GM21619 (cell line): ENCODE results near the gene PHF24.

Experiments
- ATAC-seq: cut with Tn5 transposase; IDR thresholded peaks from one replicate; pipeline ENCODE4 v1.9.1; 2021; ENCODE audit not compliant: unreplicated experiment

Gene PHF24

GRCh38 chr9:34982361-34982760 is 24.3 kb downstream of the PHF24 start:
- no peak for ATAC-seq

GRCh38 chr9:34983209-34983608 is 25.1 kb downstream of the PHF24 start:
- ATAC-seq = peak; percentile 43

GRCh38 chr9:34984049-34984448 is 26.0 kb downstream of the PHF24 start:
- no peak for ATAC-seq

- no peak for ATAC-seq
These were observed 27.3 kb downstream of the PHF24 start for GRCh38 chr9:34985311-34985899.

GRCh38 chr9:34986540-34987047 is 28.5 kb downstream of the PHF24 start:
- no peak for ATAC-seq

DNA sequence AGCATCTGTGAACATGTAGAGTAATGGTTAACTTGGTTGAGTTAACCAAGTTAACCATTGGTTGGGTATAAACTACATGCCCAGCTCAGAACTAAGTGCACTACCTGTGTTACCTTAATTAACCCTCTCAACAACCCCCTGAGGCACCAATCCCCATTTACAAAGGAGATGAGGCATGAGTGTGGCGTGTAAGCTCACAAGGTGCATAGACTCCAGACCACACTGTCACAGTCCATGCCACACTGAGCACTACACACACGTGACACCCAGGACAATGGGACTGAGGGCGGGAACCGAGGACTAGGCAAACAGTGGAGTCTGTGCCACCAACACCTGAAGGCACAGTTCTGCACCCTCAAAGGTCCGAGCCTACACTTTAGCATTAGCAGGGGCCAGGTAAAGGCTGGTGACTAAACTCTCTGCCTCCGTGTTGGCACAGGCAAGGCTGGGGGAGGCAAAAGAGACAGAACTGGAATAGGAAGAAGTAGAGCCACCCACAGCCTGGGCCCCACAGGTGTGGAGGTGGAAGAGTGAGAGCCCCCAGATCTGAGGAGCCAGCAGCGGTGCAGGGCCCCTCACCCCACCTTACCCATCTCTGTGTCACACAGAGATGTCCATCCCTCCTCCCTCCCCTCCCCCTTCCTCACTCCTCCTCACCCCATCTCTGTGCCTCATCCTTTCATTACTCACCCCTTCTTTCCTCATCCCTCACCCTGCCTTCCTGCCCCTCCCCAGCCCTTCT is 29.2 kb downstream of the PHF24 start:
- ATAC-seq = no peak

DNA sequence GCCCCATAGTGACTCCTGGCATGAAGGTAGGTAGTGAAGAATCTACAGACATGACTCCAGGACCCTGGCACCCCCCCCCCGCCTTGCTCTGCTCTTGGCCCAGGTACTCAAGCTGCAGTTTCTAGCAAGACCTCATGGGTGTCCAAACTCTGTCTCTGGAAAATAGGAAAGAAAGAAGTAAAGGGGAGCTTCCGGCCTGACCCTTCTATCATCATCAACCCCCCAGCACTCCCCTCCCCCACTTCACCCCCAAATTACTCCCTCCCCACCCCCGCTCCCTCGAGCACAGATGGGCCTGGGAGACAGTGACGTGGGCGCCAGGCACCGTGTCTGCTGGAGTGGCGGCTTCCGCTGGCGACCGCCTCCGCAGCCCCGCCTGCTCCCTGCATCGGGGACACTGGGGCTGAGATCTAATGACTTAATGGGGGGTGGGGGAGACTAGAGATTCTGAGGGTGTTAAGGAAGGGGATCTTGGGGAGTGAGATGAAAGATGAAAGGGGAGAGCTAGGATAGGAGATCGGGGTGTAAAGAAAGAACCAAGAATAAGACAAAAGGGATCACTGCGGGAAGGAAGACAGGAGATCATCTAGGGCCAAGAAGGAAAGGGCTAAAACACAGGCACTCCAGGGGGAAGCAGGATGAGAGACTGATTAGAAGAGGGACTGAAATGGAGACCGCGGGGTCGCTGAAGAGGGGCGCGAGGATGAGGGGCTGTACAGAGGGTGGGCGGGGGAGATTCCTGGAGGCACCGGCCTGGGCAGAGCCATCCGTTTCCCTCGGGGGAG is 30.3 kb downstream of the PHF24 start:
- no peak for ATAC-seq

GRCh38 chr9:34989003-34989945 is 31.2 kb downstream of the PHF24 start, which contains the start of gene DNAJB5:
TSS of gene DNAJB5 (plus strand) at chr9:34989745. CDS start at chr9:34990631, 886 bp downstream.
- ATAC-seq = peak; percentile 83

GRCh38 chr9:34989946-34990635 is 32.0 kb downstream of the PHF24 start:
- no peak for ATAC-seq

DNA sequence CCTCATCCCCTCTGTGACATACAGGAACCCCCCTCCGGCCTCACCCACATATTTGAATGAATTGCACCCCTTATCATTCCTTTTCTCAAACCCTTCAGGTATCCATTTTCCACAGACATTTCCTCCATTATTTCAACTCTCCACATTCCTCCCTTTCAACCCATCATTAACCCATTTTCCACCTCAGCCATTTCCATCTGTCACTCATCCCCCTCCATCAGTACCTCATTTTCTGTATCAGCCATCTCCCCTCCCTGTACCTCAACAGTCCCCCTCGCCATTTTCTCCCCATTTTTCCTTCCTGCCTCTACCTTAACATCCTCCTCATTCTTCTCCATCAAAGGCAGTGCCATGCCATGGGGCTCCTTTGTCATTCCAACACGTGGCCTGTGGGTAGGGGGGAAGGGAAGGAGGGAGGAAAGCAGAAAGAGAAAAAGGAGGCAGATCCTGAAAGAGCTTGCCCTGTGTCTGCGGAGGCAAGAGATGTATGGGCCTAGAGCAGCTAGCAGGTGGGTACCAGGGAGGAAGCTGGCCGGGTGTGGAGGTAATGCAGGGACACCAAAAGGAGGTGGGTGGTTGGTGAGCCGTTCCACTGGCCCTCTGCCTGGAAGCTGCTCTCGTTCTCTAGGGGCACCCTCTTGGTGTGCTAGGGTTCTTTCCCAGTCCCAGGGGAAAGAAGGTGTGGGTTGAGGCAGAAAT is 33.0 kb downstream of the PHF24 start:
- ATAC-seq = no peak

DNA sequence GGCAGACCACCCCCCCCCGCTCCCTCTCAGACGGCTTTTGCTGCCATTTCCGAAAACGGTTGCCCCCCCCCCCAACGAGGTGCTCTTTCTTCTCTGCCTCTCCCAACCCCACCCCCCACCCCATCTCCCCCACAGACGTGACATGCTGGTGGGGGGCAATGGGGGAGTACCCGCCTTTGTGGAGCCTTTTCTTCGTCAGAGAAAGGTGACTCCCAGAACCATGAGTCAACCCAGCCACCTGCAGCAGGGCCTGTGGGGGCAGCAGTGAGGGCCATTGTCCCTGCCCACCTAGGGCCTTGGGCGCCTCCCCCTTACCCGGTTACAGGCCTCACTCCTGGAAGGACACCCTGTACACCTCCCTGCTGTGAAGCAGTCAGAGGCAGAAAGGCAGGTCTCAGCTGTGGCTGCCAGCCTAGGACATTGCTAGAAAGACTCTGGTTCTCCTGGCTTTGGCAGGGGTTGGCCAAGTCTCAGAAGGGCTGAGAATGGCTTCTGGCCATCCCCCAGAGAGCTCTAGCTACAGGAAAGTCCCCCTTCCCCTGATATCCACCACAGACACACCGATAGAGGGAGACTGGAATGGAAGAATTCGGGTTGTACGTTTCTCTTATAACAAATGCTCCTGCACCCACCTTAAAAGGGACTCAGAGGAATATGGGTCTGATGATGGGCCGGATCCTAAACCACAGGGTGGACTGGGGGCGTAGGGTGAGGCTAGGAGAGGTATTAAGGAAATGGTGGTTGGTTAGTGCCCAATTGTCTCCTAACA is 33.7 kb downstream of the PHF24 start:
- no peak for ATAC-seq

GRCh38 chr9:34992376-34992951 is 34.4 kb downstream of the PHF24 start:
- no peak for ATAC-seq

GRCh38 chr9:34993502-34994259 is 35.6 kb downstream of the PHF24 start:
- ATAC-seq = no peak

DNA sequence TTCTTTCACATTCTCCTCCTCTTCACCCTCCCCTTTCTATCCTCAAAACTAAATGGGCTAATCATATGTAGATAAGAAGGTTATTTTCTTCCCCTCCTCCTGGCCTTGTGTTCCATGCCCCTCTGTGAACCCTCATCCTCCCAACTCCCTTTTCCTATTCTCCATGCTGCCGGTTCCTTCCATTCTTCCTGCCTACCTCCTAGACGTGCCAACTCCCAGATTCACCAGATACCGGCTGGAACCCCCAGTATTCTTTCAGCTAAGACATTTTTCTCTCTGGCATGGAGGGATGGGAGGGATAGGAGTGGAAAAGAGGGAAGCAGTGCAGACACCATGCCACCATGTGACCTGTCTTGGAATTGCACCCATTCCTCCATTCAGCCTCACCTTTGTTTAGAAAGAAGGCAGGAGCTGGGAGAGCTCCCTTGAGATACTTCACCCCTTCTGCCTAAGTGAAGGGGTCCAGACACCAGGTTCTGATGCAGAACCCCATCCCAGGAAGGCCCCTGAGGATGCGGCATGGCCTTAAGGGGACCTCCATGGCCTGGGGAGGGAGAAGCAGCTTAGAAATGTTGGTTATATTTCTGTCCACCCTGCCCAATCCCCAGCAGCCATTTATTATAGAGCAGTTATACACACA is 36.3 kb downstream of the PHF24 start:
- ATAC-seq = no peak

DNA sequence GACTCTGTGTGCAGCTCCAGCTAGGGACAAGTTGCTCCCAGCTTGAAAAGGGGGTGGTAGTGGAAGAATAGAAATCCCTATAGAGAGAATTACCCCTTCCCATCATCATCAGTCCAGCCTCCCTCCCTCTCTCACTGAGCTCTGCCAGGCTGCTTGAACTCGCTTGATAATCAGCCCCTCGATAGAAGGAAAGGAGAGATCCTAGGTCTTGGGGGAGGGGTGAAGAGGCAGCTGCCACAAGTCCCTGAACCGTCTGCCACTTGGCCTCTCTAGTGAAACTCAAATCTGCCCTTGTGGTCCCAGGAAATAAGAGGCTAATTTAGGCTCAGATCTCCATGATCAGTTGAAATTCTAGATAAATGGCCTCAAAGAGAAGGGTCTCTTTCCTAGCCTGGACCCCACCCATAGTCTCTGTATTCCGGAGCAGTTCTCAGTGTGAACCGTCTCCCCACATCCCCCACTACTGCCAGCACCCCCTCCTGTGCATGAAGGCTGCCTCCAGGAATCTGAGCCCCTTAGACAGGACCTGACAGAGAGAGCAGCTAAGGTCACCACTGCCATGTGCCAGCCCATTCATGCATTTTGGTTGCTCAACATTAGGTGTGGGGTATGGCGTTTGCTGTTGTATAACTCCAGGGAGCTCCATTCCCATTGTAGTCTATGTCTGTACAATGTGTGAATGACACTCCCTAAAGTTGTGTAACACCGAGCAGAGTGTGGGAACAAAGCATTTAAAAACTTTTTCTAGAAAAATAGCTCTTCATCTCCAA is 37.0 kb downstream of the PHF24 start:
- ATAC-seq = no peak

DNA sequence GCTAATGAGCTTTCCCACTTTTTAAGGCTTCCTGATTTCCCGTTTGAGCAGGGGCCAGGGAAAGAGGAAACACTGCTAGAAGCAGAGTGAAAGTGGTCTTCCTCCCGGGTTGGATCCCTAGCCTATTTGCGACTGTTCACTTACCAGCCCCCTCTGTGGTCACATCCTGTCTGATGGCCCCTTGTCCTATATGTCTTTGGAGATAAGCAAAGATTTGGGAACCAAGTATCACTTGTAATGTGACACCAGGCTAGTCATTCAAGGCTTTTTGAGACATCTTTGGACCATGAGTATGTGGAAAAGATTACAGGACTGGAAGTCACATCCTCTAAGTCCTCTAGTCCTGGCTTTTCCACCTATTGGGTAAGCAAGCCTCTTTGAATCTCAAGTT is 37.6 kb downstream of the PHF24 start:
- no peak for ATAC-seq
